PC-3 (cell line): ENCODE measurements around the gene RHBDD3.

Experiments used
- EZH2 ChIP-seq: fragments of 300-600 bp; sonication (generic); IDR thresholded peaks from one replicate; pipeline ENCODE4 v1.6.1; 2017; ENCODE audit warnings: antibody characterized with exemption, mild to moderate bottlenecking, low read length; ENCODE audit not compliant: unreplicated experiment
- TF ChIP-seq, protein P1 (sequence below): fragments of 300-600 bp; sonication (generic); conservative IDR thresholded peaks from 2 replicates; pipeline ENCODE4 v1.5.1; 2017; ENCODE audit warnings: antibody characterized with exemption, low read depth, mild to moderate bottlenecking, low read length

GRCh38 chr22:29314537-29315285 lies 46.9 kb upstream of the RHBDD3 start:
- no peak for TF ChIP-seq EZH2
- TF ChIP-seq, protein P1, sequence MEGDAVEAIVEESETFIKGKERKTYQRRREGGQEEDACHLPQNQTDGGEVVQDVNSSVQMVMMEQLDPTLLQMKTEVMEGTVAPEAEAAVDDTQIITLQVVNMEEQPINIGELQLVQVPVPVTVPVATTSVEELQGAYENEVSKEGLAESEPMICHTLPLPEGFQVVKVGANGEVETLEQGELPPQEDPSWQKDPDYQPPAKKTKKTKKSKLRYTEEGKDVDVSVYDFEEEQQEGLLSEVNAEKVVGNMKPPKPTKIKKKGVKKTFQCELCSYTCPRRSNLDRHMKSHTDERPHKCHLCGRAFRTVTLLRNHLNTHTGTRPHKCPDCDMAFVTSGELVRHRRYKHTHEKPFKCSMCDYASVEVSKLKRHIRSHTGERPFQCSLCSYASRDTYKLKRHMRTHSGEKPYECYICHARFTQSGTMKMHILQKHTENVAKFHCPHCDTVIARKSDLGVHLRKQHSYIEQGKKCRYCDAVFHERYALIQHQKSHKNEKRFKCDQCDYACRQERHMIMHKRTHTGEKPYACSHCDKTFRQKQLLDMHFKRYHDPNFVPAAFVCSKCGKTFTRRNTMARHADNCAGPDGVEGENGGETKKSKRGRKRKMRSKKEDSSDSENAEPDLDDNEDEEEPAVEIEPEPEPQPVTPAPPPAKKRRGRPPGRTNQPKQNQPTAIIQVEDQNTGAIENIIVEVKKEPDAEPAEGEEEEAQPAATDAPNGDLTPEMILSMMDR, result no peak
